Tibial nerve (tissue), 4 donors: ENCODE results near the gene GOLPH3L.

Source experiments
- EP300 ChIP-seq, 2 donors: sonication (generic); formaldehyde crosslinking; IDR thresholded peaks; one replicate each; pipeline ENCODE4 v1.6.1; 2017; ENCODE audit warnings: antibody characterized with exemption in 2 of 2, mild to moderate bottlenecking in 1 of 2
- POLR2A ChIP-seq, 2 donors: fragments of 450-650 bp; IDR thresholded peaks; one replicate each; pipeline ENCODE4 v1.6.1; 2017; ENCODE audit warnings: antibody characterized with exemption in 2 of 2, mild to moderate bottlenecking in 2 of 2, moderate library complexity in 2 of 2
- TF ChIP-seq, protein P1 (sequence below), 5 experiments: fragments of 200-600 bp in 3 of 5; fragments of 450-650 bp in 2 of 5; sonication (generic) in 3 of 5; IDR thresholded peaks; one replicate each; pipeline ENCODE4 v1.5.1; 2016 to 2019; ENCODE audit warnings: antibody characterized with exemption in 5 of 5, mild to moderate bottlenecking in 3 of 5, moderate library complexity in 2 of 5

GRCh38 chr1:150650193-150650592 is 46.8 kb downstream of the GOLPH3L start:
- TF ChIP-seq, protein P1, sequence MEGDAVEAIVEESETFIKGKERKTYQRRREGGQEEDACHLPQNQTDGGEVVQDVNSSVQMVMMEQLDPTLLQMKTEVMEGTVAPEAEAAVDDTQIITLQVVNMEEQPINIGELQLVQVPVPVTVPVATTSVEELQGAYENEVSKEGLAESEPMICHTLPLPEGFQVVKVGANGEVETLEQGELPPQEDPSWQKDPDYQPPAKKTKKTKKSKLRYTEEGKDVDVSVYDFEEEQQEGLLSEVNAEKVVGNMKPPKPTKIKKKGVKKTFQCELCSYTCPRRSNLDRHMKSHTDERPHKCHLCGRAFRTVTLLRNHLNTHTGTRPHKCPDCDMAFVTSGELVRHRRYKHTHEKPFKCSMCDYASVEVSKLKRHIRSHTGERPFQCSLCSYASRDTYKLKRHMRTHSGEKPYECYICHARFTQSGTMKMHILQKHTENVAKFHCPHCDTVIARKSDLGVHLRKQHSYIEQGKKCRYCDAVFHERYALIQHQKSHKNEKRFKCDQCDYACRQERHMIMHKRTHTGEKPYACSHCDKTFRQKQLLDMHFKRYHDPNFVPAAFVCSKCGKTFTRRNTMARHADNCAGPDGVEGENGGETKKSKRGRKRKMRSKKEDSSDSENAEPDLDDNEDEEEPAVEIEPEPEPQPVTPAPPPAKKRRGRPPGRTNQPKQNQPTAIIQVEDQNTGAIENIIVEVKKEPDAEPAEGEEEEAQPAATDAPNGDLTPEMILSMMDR (IDR thresholded peaks at IDR 0.05) = no peak
- no peak for TF ChIP-seq EP300 (IDR thresholded peaks at IDR 0.05)
- no peak for TF ChIP-seq POLR2A (IDR thresholded peaks at IDR 0.05)
